C4-2B (cell line): ENCODE measurements around the gene FNDC3B.

Source experiments
- ZFX ChIP-seq: fragments of 450-650 bp; IDR thresholded peaks from 2 replicates; pipeline ENCODE4 v1.6.1; 2017
- TF ChIP-seq, protein P1 (sequence below): fragments of 450-650 bp; conservative IDR thresholded peaks from 2 replicates; pipeline ENCODE4 v1.5.1; 2017; ENCODE audit warnings: mild to moderate bottlenecking

DNA sequence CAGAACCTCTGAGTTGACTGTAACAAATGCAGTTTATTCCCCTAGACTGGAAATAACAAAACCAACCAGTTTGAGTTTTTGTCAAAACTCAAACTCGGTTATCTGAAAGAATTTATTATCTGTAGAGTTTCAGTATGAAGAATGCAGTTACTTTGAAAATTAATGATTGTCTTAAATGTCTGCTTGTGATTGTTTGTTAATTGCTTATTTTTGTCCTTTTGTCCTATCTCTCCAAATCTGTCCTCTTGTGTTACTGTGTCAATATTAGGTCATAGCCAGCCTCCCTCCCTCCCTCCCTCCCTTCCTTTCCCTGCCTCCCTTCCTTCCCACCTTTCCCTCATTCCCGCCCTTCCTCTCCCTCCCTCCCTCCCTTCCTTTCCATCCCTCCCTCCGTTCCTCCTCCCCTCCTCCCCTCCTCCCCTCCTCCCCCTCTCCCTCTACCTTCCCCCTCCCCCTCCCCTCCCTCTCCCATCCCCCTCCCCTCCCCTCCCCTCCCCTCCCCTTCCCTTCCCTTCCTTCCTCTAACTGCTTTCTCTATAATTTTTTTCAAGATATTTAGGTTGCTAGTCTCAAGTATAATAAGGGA lies 153.5 kb downstream of the FNDC3B start:
- TF ChIP-seq, protein P1, sequence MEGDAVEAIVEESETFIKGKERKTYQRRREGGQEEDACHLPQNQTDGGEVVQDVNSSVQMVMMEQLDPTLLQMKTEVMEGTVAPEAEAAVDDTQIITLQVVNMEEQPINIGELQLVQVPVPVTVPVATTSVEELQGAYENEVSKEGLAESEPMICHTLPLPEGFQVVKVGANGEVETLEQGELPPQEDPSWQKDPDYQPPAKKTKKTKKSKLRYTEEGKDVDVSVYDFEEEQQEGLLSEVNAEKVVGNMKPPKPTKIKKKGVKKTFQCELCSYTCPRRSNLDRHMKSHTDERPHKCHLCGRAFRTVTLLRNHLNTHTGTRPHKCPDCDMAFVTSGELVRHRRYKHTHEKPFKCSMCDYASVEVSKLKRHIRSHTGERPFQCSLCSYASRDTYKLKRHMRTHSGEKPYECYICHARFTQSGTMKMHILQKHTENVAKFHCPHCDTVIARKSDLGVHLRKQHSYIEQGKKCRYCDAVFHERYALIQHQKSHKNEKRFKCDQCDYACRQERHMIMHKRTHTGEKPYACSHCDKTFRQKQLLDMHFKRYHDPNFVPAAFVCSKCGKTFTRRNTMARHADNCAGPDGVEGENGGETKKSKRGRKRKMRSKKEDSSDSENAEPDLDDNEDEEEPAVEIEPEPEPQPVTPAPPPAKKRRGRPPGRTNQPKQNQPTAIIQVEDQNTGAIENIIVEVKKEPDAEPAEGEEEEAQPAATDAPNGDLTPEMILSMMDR: no peak
- TF ChIP-seq ZFX: no peak
